Mesodermal cell (in vitro differentiated cells): ENCODE data around the gene MYBBP1A.

Experiments used
- H3K27ac ChIP-seq: 2 replicates; pipeline ENCODE4 v1.7.0; 2013; ENCODE audit warnings: mild to moderate bottlenecking, low read depth, low read length, moderate library complexity; ENCODE audit not compliant: severe bottlenecking
- H3K36me3 ChIP-seq: 2 replicates; pipeline ENCODE4 v1.7.1; 2013; ENCODE audit warnings: mild to moderate bottlenecking, low read length, moderate library complexity; ENCODE audit not compliant: control insufficient read depth, insufficient read depth
- H3K4me1 ChIP-seq: one replicate; pipeline ENCODE4 v1.7.1; 2013; ENCODE audit warnings: mild to moderate bottlenecking, low read length; ENCODE audit not compliant: insufficient read depth, control insufficient read depth, poor library complexity, severe bottlenecking
- H3K4me3 ChIP-seq: 2 replicates; pipeline ENCODE4 v1.7.0; 2013; ENCODE audit warnings: low read length, control low read depth, mild to moderate bottlenecking; ENCODE audit not compliant: insufficient read depth, poor library complexity, severe bottlenecking; ENCODE audit errors: extremely low read depth
- H3K9me3 ChIP-seq: 2 replicates; pipeline ENCODE4 v1.7.1; 2013; ENCODE audit warnings: mild to moderate bottlenecking, low read length, moderate library complexity; ENCODE audit not compliant: control insufficient read depth
- WGBS, 2 experiments: methylation state at CpG; one replicate each; pipeline ENCODE4 v1.1.5; 2013; ENCODE audit warnings: missing lambda C conversion rate in 2 of 2; ENCODE audit not compliant: insufficient coverage in 2 of 2; 5-methylcytosine and 5-hydroxymethylcytosine counted together

The MYBBP1A gene

GRCh38 chr17:4514206-4514605, 41.0 kb downstream of the MYBBP1A start:
- Histone ChIP-seq H3K27ac (no peak overlapping the region), H3K4me1 (no peaks in the 10 kb centered on the region), H3K4me3 (no peak overlapping the region), H3K9me3 (no peaks in the 10 kb centered on the region), H3K36me3 (no peaks in the 10 kb centered on the region)
- WGBS, 2 experiments = 94% methylated on average over 4 to 5 of the region's 7 CpGs

DNA sequence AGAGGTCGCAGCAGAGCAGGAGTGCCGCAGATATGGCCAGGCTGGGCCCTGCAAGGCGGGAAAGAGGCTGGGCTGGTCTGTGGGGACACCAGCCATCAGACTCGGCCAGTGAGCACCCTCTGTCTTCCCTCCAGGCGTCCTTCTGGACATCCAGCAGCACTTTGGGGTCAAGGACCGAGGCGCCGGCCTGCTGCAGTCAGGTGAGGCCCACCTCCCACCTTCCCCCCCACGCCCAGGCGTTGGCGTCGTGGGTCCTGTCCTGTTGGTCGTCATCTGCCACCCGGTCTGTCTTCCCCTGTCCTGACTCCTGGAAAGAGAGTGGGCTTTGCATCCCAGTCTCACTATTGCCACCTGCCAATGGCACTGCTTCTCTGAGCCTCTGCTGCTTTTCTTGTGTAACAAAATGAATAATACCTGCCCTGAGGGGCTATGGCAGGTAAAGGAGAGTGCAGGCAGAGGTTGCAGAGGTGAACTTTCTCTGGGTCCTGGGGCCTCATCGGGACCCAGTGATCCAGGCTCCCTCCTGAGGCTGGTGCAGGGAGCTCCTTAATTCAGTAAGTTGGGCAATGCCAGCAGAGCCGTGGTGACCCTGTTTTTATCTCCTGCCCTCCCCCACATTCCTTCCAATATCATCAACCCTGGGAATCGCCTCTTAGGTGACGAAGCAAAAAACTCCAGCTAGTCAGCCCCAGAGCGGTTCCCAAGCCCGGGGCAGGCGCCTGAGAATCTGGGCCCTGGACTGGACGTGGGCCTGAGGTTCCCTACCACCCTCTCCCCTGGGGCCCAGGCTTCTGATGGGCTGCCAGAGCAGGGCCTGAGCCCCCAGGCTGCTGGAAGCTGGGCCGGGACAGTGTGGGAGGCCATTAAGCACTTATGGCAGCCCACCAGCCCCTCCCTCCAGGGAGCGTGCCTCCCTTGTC, 41.8 kb downstream of the MYBBP1A start:
- no peak overlapping the region for H3K27ac ChIP-seq
- H3K4me1 ChIP-seq = no peaks in the 10 kb centered on the region
- no peak overlapping the region for H3K4me3 ChIP-seq
- H3K36me3 ChIP-seq = no peaks in the 10 kb centered on the region
- no peaks in the 10 kb centered on the region for H3K9me3 ChIP-seq
- WGBS, 2 experiments = 92 to 93% methylated on average over 24 of the region's 24 CpGs

GRCh38 chr17:4512156-4513112, 42.8 kb downstream of the MYBBP1A start:
- H3K9me3 ChIP-seq = no peaks in the 10 kb centered on the region
- no peak overlapping the region for H3K27ac ChIP-seq
- H3K4me1 ChIP-seq = no peaks in the 10 kb centered on the region
- no peaks in the 10 kb centered on the region for H3K36me3 ChIP-seq
- no peak overlapping the region for H3K4me3 ChIP-seq
- WGBS, 2 experiments = 92 to 95% methylated on average over 28 to 29 of the region's 31 CpGs

- H3K4me1 ChIP-seq = no peaks in the 10 kb centered on the region
- H3K9me3 ChIP-seq = no peaks in the 10 kb centered on the region
- WGBS, 2 experiments = 89 to 93% methylated on average over 10 of the region's 10 CpGs
- no peak overlapping the region for H3K27ac ChIP-seq
- no peaks in the 10 kb centered on the region for H3K36me3 ChIP-seq
- H3K4me3 ChIP-seq = no peak overlapping the region
Measured at GRCh38 chr17:4511199-4511932, 43.8 kb downstream of the MYBBP1A start.

DNA sequence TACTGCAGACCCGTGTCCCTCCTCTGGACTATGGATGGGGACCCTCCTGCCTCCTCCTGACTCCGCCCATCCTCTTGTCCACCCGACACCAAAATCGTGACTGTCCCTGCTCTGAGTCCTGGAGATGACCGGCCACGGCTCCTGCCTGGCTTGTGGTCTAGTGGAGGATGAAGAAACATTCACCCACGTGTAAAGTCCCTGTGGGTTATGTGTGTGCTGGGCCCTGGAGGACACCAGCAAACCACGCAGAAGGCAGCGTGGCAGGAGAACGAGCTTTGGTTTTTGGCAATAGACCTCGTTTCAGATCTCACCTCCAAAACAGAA, 44.6 kb downstream of the MYBBP1A start:
- 84 to 85% methylated on average over 6 to 8 of the region's 11 CpGs for WGBS, 2 experiments
- H3K4me3 ChIP-seq = no peak overlapping the region
- H3K9me3 ChIP-seq = no peaks in the 10 kb centered on the region
- H3K4me1 ChIP-seq = no peaks in the 10 kb centered on the region
- H3K36me3 ChIP-seq = no peaks in the 10 kb centered on the region
- no peak overlapping the region for H3K27ac ChIP-seq

DNA sequence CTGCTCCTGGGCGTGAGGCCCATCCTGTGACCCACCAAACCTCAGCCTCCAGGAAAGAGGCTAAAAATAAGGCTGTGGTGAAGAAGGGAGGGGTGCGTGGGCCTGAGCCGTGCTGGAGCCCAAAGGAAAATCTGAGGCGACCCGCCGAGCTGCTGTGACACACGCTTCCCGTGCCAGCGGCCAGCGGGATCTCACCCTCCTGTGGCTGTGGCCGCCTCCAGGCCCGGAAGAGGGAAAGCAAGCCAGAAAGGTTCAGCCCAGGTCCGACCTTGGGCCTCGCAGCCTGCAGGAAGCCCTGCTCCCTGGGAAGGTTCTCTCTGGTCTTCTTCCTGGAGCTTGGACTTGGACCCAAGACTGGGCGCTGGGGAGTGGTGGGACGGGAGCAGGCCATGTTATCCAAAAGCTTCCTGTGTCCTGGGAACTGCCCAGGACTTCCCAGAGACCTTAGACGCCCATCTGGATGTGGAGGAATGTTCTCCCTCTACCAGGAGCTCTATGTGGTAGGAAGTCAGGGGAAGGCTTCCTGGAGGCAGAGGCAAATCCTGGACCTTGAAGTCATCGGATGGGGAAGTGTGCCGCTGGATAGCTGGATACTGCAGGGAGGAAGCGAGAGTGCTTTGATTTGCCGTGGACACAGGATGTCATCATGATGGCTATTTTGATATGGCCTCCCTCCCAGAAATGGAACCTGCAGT, 45.1 kb downstream of the MYBBP1A start:
- H3K4me3 ChIP-seq = no peak overlapping the region
- 92 to 97% methylated on average over 17 to 20 of the region's 21 CpGs for WGBS, 2 experiments
- peaks cover 5% of the 10 kb centered on the region for H3K4me1 ChIP-seq
- no peaks in the 10 kb centered on the region for H3K9me3 ChIP-seq
- H3K36me3 ChIP-seq = no peaks in the 10 kb centered on the region
- no peak overlapping the region for H3K27ac ChIP-seq

GRCh38 chr17:4509401-4509800, 45.8 kb downstream of the MYBBP1A start:
- Histone ChIP-seq H3K27ac (no peak overlapping the region), H3K4me1 (peaks cover 5% of the 10 kb centered on the region), H3K4me3 (no peak overlapping the region), H3K9me3 (no peaks in the 10 kb centered on the region), H3K36me3 (no peaks in the 10 kb centered on the region)
- 84 to 92% methylated on average over 4 to 7 of the region's 8 CpGs for WGBS, 2 experiments

- WGBS, 2 experiments = 94 to 100% methylated on average over 3 of the region's 3 CpGs
Measured at GRCh38 chr17:4508207-4508606, 47.0 kb downstream of the MYBBP1A start.

DNA sequence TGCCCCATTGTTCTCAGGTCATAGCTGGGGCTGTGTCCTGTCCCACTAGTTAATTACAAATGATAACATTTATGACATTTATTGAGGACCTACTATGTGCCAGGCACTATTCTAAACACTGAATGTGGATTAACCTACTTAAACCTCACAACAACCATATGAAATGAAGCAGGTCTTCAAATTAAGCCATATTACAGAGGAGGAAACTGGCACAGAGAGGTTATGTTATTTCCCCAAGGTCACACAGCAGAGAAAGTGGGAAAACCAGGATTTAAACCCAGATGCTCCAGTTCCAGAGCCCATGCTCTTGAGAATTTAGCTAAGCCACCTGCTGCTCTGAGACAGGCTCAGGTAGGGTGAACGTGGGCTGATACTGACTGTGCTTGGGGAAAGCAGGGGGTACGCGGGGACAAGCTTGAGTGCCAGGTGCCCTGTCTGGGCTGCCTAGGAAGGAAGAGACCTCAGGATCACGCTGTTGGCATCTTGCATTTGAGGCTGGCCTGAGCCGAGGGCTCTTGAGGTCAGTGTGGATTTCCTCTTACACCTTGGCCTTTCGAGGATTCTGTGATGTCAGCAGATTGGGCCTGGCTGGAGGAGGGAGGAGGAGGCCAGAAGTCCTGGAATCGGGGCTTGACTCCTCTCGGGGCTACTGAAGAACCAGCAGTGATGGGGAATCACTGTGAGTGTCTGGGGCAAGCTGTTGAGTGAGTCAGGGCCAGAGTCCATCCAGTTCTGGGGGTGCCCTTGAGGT, 47.6 kb downstream of the MYBBP1A start:
- peaks cover 5% of the 10 kb centered on the region for H3K4me1 ChIP-seq
- H3K4me3 ChIP-seq = no peak overlapping the region
- WGBS, 2 experiments = 92 to 95% methylated on average over 8 of the region's 8 CpGs
- no peaks in the 10 kb centered on the region for H3K36me3 ChIP-seq
- no peak overlapping the region for H3K27ac ChIP-seq
- no peaks in the 10 kb centered on the region for H3K9me3 ChIP-seq

More at GRCh38 chr17:4508207-4508606, 47.0 kb downstream of the MYBBP1A start:
- peaks cover 5% of the 10 kb centered on the region for H3K4me1 ChIP-seq
- H3K27ac ChIP-seq = no peak overlapping the region
- H3K36me3 ChIP-seq = no peaks in the 10 kb centered on the region
- no peak overlapping the region for H3K4me3 ChIP-seq
- H3K9me3 ChIP-seq = no peaks in the 10 kb centered on the region
